B cell (primary cell): ENCODE data around the gene MTCL1. TPM values are rescaled to one million over a fixed set of nuclear protein-coding genes. Genes with fewer than 3 reads are reported as not detected.

Experiments used
- ATAC-seq: fragments of 200-7000 bp; cut with Tn5 transposase; one replicate; pipeline ENCODE4 v1.10.0; 2021; ENCODE audit warnings: low read depth, mild to moderate bottlenecking, moderate number of reproducible peaks, moderate library complexity
- CTCF ChIA-PET: fragments of 350-600 bp; sonication (Branson Sonifier 250); formaldehyde crosslinking; loops from one replicate; lab custom pipeline; 2021; ENCODE audit warnings: antibody characterized with exemption, inconsistent platforms; lab: Charles Lee
- POLR2A ChIA-PET: fragments of 350-600 bp; sonication (Branson Sonifier 250); formaldehyde crosslinking; loops from one replicate; lab custom pipeline; 2021; ENCODE audit warnings: antibody characterized with exemption; lab: Charles Lee
- DNase-seq: peaks from one replicate; pipeline ENCODE4 v3.0.0; 2013
- H2AFZ ChIP-seq: 2 replicates; pipeline ENCODE4 v1.6.1; 2012; ENCODE audit warnings: mild to moderate bottlenecking, low read depth, low read length; ENCODE audit not compliant: insufficient read depth, poor library complexity, severe bottlenecking
- H3K27ac ChIP-seq, 2 donors: 1 replicate in 1 of 2; 2 replicates in 1 of 2; pipeline ENCODE4 v1.5.1; 2012 to 2013; ENCODE audit warnings: low read length in 2 of 2, mild to moderate bottlenecking in 2 of 2, moderate library complexity in 1 of 2
- H3K27me3 ChIP-seq, 4 experiments: fragments of 200-600 bp in 1 of 4; sonication (generic) in 1 of 4; replicated peaks in 1 of 4; 1 replicate in 2 of 4; 2 replicates in 2 of 4; pipeline versions ENCODE4 v1.6.1 to v1.7.0; 2013 to 2016; ENCODE audit warnings: low read length in 3 of 4, mild to moderate bottlenecking in 2 of 4, mixed read lengths in 1 of 4, moderate library complexity in 1 of 4; ENCODE audit not compliant: insufficient read depth in 4 of 4, control insufficient read depth in 3 of 4; ENCODE audit errors: control extremely low read depth in 1 of 4
- H3K36me3 ChIP-seq, 2 experiments: replicated peaks in 1 of 2; 1 replicate in 1 of 2; 2 replicates in 1 of 2; pipeline versions ENCODE4 v1.6.1 to v1.7.1; 2013; ENCODE audit warnings: low read length in 1 of 2; ENCODE audit not compliant: insufficient read depth in 2 of 2, control insufficient read depth in 1 of 2; ENCODE audit errors: control extremely low read depth in 1 of 2, extremely low read depth in 1 of 2
- H3K4me1 ChIP-seq, 2 donors: fragments of 200-600 bp in 1 of 2; sonication (generic) in 1 of 2; 1 replicate in 1 of 2; 2 replicates in 1 of 2; pipeline versions ENCODE4 v1.5.1 to v1.6.1; 2013 to 2017; ENCODE audit warnings: low read length in 2 of 2; ENCODE audit not compliant: control insufficient read depth in 2 of 2, insufficient read depth in 2 of 2
- H3K4me2 ChIP-seq: replicated peaks from 2 replicates; pipeline ENCODE3; 2012; ENCODE audit warnings: mild to moderate bottlenecking, low read depth, low read length; ENCODE audit not compliant: poor library complexity, severe bottlenecking
- H3K4me3 ChIP-seq, 5 experiments: fragments of 200-600 bp in 1 of 5; sonication (generic) in 1 of 5; 1 replicate in 3 of 5; 2 replicates in 2 of 5; pipeline versions ENCODE4 v1.5.1 to v1.7.0; 2011 to 2016; ENCODE audit warnings: low read length in 4 of 5, mild to moderate bottlenecking in 4 of 5, low read depth in 2 of 5, control low read depth in 1 of 5, moderate library complexity in 1 of 5; ENCODE audit not compliant: insufficient read depth in 1 of 5; ENCODE audit errors: control extremely low read depth in 1 of 5, extremely low read depth in 1 of 5
- H3K79me2 ChIP-seq: fragments of 200-600 bp; sonication (generic); one replicate; pipeline ENCODE4 v1.6.0; 2016; ENCODE audit warnings: low read length; ENCODE audit not compliant: control insufficient read depth, insufficient read depth
- H3K9ac ChIP-seq: fragments of 200-600 bp; sonication (generic); 2 replicates; pipeline ENCODE4 v1.6.1; 2017; ENCODE audit warnings: mild to moderate bottlenecking, low read length, moderate library complexity
- H3K9me3 ChIP-seq, 3 donors: one replicate each; pipeline versions ENCODE4 v1.6.1 to v1.7.1; 2013; ENCODE audit warnings: low read length in 2 of 3; ENCODE audit not compliant: control insufficient read depth in 2 of 3, insufficient read depth in 1 of 3; ENCODE audit errors: control extremely low read depth in 1 of 3
- H4K20me1 ChIP-seq: 2 replicates; pipeline ENCODE4 v1.6.0; 2012; ENCODE audit warnings: mild to moderate bottlenecking, low read length; ENCODE audit not compliant: insufficient read depth, control insufficient read depth, poor library complexity, severe bottlenecking
- H3K27ac Mint-ChIP-seq: one replicate; pipeline ENCODE4 v1.8.0; 2021; ENCODE audit warnings: mixed read lengths
- H3K27me3 Mint-ChIP-seq: one replicate; pipeline ENCODE4 v1.8.0; 2021; ENCODE audit warnings: mixed read lengths
- H3K4me1 Mint-ChIP-seq: one replicate; pipeline ENCODE4 v1.8.0; 2021; ENCODE audit warnings: mixed read lengths
- H3K4me3 Mint-ChIP-seq: one replicate; pipeline ENCODE4 v1.8.0; 2021; ENCODE audit warnings: mixed read lengths
- H3K9me3 Mint-ChIP-seq: one replicate; pipeline ENCODE4 v1.8.0; 2022; ENCODE audit warnings: mixed read lengths; ENCODE audit not compliant: insufficient read depth
- EZH2 ChIP-seq: IDR thresholded peaks from 2 replicates; pipeline ENCODE4 v1.6.1; 2012; ENCODE audit warnings: borderline replicate concordance, low read depth, mild to moderate bottlenecking, moderate library complexity, low read length; ENCODE audit not compliant: insufficient read depth, poor library complexity, severe bottlenecking
- WGBS: methylation state at CpG from one replicate; pipeline ENCODE4 v1.1.5; 2013; ENCODE audit warnings: missing lambda C conversion rate; ENCODE audit not compliant: insufficient coverage; 5-methylcytosine and 5-hydroxymethylcytosine counted together
- intact Hi-C: fragments of 100-400 bp; cut with micrococcal nuclease; formaldehyde crosslinking; loops from one replicate; pipeline ENCODE4 v1.10.0; 2022
- polyA plus RNA-seq: library from polyadenylated mRNA; depleted of rRNA; stranded (reverse); fragments of >200 nt; gene quantifications from 2 replicates; pipeline ENCODE4 v1.2.3, GENCODE V29; 2012
- total RNA-seq, 2 donors: library from RNA; stranded (reverse); fragments of 120-200 nt in 1 of 2; gene quantifications; 1 replicate in 1 of 2; 2 replicates in 1 of 2; pipeline versions ENCODE4 v1.2.3 to v1.2.4, GENCODE V29; 2013 to 2022
- TF ChIP-seq, protein P1 (sequence below): fragments of 200-600 bp; IDR thresholded peaks from one replicate; pipeline ENCODE4 v1.8.0; 2022; ENCODE audit warnings: antibody characterized with exemption, mild to moderate bottlenecking

MTCL1 gene
- total and polyA plus RNA-seq, 2 donors (not counting 1 experiment from before 2014, with no cell fraction given), result 2.7 to 5.8 TPM

GRCh38 chr18:8854550-8854949, 149.2 kb downstream of the MTCL1 start:
- no peak for DNase-seq
- no peak overlapping the region for H3K27ac Mint-ChIP-seq
- Histone ChIP-seq H2AFZ (no peak overlapping the region), H3K9me3 (peaks cover 2 to 10% (median 3%) of the 10 kb centered on the region in 3 donors), H3K27me3 (no peaks in the 10 kb centered on the region), H3K36me3 (no peaks in the 10 kb centered on the region), H3K4me2 (no peak overlapping the region), H4K20me1 (no peaks in the 10 kb centered on the region), H3K4me1 (no peaks in the 10 kb centered on the region), H3K79me2 (no peaks in the 10 kb centered on the region), H3K9ac (no peak overlapping the region), H3K27ac (no peak overlapping the region), H3K4me3 (no peak overlapping the region)
- CTCF ChIA-PET, result no interaction called here
- H3K9me3 Mint-ChIP-seq, result peaks cover 6% of the 10 kb centered on the region
- TF ChIP-seq, protein P1, sequence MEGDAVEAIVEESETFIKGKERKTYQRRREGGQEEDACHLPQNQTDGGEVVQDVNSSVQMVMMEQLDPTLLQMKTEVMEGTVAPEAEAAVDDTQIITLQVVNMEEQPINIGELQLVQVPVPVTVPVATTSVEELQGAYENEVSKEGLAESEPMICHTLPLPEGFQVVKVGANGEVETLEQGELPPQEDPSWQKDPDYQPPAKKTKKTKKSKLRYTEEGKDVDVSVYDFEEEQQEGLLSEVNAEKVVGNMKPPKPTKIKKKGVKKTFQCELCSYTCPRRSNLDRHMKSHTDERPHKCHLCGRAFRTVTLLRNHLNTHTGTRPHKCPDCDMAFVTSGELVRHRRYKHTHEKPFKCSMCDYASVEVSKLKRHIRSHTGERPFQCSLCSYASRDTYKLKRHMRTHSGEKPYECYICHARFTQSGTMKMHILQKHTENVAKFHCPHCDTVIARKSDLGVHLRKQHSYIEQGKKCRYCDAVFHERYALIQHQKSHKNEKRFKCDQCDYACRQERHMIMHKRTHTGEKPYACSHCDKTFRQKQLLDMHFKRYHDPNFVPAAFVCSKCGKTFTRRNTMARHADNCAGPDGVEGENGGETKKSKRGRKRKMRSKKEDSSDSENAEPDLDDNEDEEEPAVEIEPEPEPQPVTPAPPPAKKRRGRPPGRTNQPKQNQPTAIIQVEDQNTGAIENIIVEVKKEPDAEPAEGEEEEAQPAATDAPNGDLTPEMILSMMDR, result no peak
- TF ChIP-seq EZH2, result no peak
- POLR2A ChIA-PET, result no interaction called here
- no peak overlapping the region for H3K4me3 Mint-ChIP-seq
- no peaks in the 10 kb centered on the region for H3K4me1 Mint-ChIP-seq
- no peak for ATAC-seq
- 0% methylated on average over 1 of the region's 4 CpGs for WGBS
- intact Hi-C loops, result no loop called here
- H3K27me3 Mint-ChIP-seq, result peaks cover 13% of the 10 kb centered on the region

DNA sequence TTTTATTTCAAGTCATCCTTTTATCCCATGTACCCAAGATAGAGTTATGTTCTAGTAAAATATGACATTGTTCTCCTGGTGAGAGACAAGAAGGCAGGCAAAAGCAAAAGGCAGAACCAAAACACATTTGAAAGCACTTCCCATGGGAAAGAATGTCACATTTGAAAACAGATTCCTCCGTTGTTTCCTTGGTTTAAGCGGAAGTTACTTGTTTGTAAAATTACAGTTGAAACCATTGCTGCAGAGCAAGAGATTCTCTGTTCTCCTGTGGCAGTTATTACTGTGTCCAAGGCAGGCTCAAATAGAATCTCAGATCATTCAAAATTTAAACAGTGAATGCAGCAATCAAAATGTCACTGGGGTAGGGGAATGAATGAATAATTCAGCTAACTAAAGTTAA, 149.6 kb downstream of the MTCL1 start:
- no peaks in the 10 kb centered on the region for H3K4me1 Mint-ChIP-seq
- POLR2A ChIA-PET, result no interaction called here
- no CpG with 5 or more reads among the region's 2 CpGs for WGBS

More for the DNA sequence above, 149.6 kb downstream of the MTCL1 start:
- H4K20me1 ChIP-seq, result no peaks in the 10 kb centered on the region
- peaks cover 13% of the 10 kb centered on the region for H3K27me3 Mint-ChIP-seq
- no peaks in the 10 kb centered on the region for H3K79me2 ChIP-seq
- no peak overlapping the region for H3K27ac Mint-ChIP-seq
- no peak overlapping the region for H3K4me3 ChIP-seq
- no peak overlapping the region for H3K4me2 ChIP-seq
- TF ChIP-seq, protein P1, result no peak
- no peak for TF ChIP-seq EZH2
- no peaks in the 10 kb centered on the region for H3K27me3 ChIP-seq
- CTCF ChIA-PET, result no interaction called here
- DNase-seq, result no peak
- H3K9me3 Mint-ChIP-seq, result peaks cover 5% of the 10 kb centered on the region
- ATAC-seq, result no peak
- intact Hi-C loops, result no loop called here
- H3K36me3 ChIP-seq, result no peaks in the 10 kb centered on the region
- peaks cover 2 to 7% (median 3%) of the 10 kb centered on the region in 3 donors for H3K9me3 ChIP-seq
- H3K9ac ChIP-seq, result no peak overlapping the region
- H3K4me1 ChIP-seq, result no peaks in the 10 kb centered on the region
- no peak overlapping the region for H2AFZ ChIP-seq
- no peak overlapping the region for H3K4me3 Mint-ChIP-seq
- no peak overlapping the region for H3K27ac ChIP-seq
